Neural cell (in vitro differentiated cells): ENCODE measurements around the gene SYMPK.

Source experiments
- EZH2 ChIP-seq: fragments of 200-600, 300-800 bp; shearing (Covaris generic), sonication (generic); IDR thresholded peaks from 2 replicates; pipeline ENCODE4 v1.6.1; 2014; ENCODE audit warnings: antibody characterized with exemption, low read length, borderline replicate concordance, mild to moderate bottlenecking; ENCODE audit not compliant: insufficient read depth, poor library complexity, severe bottlenecking
- MXI1 ChIP-seq: fragments of 450-650 bp; conservative IDR thresholded peaks from 2 replicates; pipeline ENCODE4 v1.6.1; 2014; ENCODE audit warnings: antibody characterized with exemption, mild to moderate bottlenecking; ENCODE audit not compliant: poor library complexity, severe bottlenecking
- POLR2AphosphoS5 ChIP-seq: IDR thresholded peaks from 2 replicates; pipeline ENCODE4 v1.6.1; 2012
- RAD21 ChIP-seq: fragments of 450-650 bp; conservative IDR thresholded peaks from 2 replicates; pipeline ENCODE4 v1.6.1; 2014; ENCODE audit warnings: antibody characterized with exemption, mild to moderate bottlenecking, moderate library complexity
- REST ChIP-seq: IDR thresholded peaks from 2 replicates; pipeline ENCODE4 v1.6.1; 2012; ENCODE audit warnings: borderline replicate concordance
- SMC3 ChIP-seq: fragments of 450-650 bp; conservative IDR thresholded peaks from 2 replicates; pipeline ENCODE4 v1.6.1; 2014; ENCODE audit warnings: antibody characterized with exemption, mild to moderate bottlenecking, moderate library complexity; ENCODE audit not compliant: poor library complexity
- TF ChIP-seq, protein P1 (sequence below): fragments of 450-650 bp; IDR thresholded peaks from 2 replicates; pipeline ENCODE4 v1.5.1; 2014; ENCODE audit warnings: antibody characterized with exemption, mild to moderate bottlenecking, moderate library complexity; ENCODE audit not compliant: poor library complexity, severe bottlenecking

DNA sequence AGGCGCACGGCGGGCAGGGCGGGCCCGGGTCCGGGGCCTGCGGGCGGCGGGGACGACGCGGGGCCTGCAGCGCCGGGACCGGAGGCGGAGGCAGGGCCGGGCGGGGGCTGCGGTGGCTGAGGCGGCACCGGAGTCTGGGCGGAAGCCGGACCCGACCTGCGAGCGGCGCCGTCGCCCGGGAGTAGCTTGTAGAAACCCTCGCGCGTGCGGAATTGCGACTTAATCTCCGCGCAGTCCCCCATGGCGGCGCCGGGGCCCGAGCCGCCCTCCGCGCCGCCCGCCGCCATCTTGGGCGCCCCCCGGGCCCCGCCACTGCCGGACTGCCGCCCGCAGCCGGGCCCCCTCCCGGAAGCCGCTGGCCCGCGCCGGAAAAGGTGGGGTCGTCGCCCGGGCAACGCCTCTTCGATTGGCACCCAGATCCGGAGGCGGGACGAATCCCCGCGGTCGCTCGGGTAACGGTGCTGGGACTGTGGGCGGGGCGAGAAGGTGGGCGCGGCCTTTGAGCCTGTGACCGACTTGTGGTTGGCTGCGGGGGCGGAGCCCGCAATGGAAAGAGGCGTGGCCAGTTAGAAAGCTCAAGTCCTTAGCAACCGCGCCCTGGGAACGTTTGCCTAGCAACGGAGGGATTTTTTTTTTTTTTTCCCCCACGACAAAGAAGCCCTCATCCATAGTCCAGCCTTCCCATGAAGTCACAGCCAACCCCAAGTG lies 70.3 kb downstream of the SYMPK start, which contains the start of gene DMWD:
- TF ChIP-seq, protein P1, sequence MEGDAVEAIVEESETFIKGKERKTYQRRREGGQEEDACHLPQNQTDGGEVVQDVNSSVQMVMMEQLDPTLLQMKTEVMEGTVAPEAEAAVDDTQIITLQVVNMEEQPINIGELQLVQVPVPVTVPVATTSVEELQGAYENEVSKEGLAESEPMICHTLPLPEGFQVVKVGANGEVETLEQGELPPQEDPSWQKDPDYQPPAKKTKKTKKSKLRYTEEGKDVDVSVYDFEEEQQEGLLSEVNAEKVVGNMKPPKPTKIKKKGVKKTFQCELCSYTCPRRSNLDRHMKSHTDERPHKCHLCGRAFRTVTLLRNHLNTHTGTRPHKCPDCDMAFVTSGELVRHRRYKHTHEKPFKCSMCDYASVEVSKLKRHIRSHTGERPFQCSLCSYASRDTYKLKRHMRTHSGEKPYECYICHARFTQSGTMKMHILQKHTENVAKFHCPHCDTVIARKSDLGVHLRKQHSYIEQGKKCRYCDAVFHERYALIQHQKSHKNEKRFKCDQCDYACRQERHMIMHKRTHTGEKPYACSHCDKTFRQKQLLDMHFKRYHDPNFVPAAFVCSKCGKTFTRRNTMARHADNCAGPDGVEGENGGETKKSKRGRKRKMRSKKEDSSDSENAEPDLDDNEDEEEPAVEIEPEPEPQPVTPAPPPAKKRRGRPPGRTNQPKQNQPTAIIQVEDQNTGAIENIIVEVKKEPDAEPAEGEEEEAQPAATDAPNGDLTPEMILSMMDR = no peak
- no peak for TF ChIP-seq EZH2
- peak; percentile 46 for TF ChIP-seq POLR2AphosphoS5
- no peak for TF ChIP-seq RAD21
- TF ChIP-seq MXI1 = peak; percentile 95
- TF ChIP-seq REST = no peak
- no peak for TF ChIP-seq SMC3
